Measurements from ENCODE around the gene PRDM2. TPM values are rescaled to one million over a fixed set of nuclear protein-coding genes. Genes with fewer than 3 reads are reported as not detected.

The PRDM2 gene
- total RNA-seq, 1 experiment from 2014 or later: 36.0 TPM

GRCh38 chr1:13803546-13804239 lies 103.7 kb downstream of the PRDM2 start:
- H3K9ac ChIP-seq (ENCODE audit: low read length): no peak overlapping the region
- H3K4me1 ChIP-seq (ENCODE audit: low read length): no peaks in the 10 kb centered on the region; the same call in 1 of the 2 replicates
- H3K9me2 ChIP-seq (replicated peaks; ENCODE audit: insufficient read depth, low read length): no peaks in the 10 kb centered on the region
- no peak overlapping the region for H3K4me3 ChIP-seq (ENCODE audit: low read length)
- H3K27me3 ChIP-seq (ENCODE audit: low read length): no peaks in the 10 kb centered on the region
- no peaks in the 10 kb centered on the region for H3K36me3 ChIP-seq (ENCODE audit: insufficient read depth, low read length)
- peaks cover 51% of the 10 kb centered on the region; the same call in 1 of the 2 replicates for H4K20me1 ChIP-seq (ENCODE audit: insufficient read depth, low read depth, low read length)
- H2AFZ ChIP-seq (ENCODE audit: low read length): no peak overlapping the region
- no peaks in the 10 kb centered on the region for H3K79me2 ChIP-seq (ENCODE audit: low read length)
- no peak for DNase-seq
- no peak overlapping the region for H3K27ac ChIP-seq (ENCODE audit: low read length)
- H3K9me3 ChIP-seq (ENCODE audit: low read length): no peaks in the 10 kb centered on the region
- no peak overlapping the region for H3K4me2 ChIP-seq (ENCODE audit: low read depth, low read length, poor library complexity, severe bottlenecking)

- H3K4me3 ChIP-seq (ENCODE audit: low read length): no peak overlapping the region
- H3K36me3 ChIP-seq (ENCODE audit: insufficient read depth, low read length): no peaks in the 10 kb centered on the region
- peaks cover 47% of the 10 kb centered on the region; the same call in 1 of the 2 replicates for H4K20me1 ChIP-seq (ENCODE audit: insufficient read depth, low read depth, low read length)
- no peak overlapping the region for H3K27ac ChIP-seq (ENCODE audit: low read length)
- H3K4me2 ChIP-seq (ENCODE audit: low read depth, low read length, poor library complexity, severe bottlenecking): no peak overlapping the region
- no peak overlapping the region for H3K9ac ChIP-seq (ENCODE audit: low read length)
- no peaks in the 10 kb centered on the region for H3K9me2 ChIP-seq (replicated peaks; ENCODE audit: insufficient read depth, low read length)
- no peaks in the 10 kb centered on the region for H3K27me3 ChIP-seq (ENCODE audit: low read length)
- no peaks in the 10 kb centered on the region for H3K9me3 ChIP-seq (ENCODE audit: low read length)
- DNase-seq: no peak
- H3K79me2 ChIP-seq (ENCODE audit: low read length): no peaks in the 10 kb centered on the region
- H2AFZ ChIP-seq (ENCODE audit: low read length): no peak overlapping the region
- H3K4me1 ChIP-seq (ENCODE audit: low read length): no peaks in the 10 kb centered on the region; the same call in 1 of the 2 replicates
These were observed 104.2 kb downstream of the PRDM2 start for GRCh38 chr1:13804240-13804633.

- Histone ChIP-seq H3K9me2 (replicated peaks; ENCODE audit: insufficient read depth, low read length) (no peaks in the 10 kb centered on the region), H2AFZ (ENCODE audit: low read length) (no peak overlapping the region), H3K36me3 (ENCODE audit: insufficient read depth, low read length) (no peaks in the 10 kb centered on the region), H3K9me3 (ENCODE audit: low read length) (no peaks in the 10 kb centered on the region), H3K4me1 (ENCODE audit: low read length) (no peaks in the 10 kb centered on the region; the same call in 1 of the 2 replicates), H3K4me2 (ENCODE audit: low read depth, low read length, poor library complexity, severe bottlenecking) (no peak overlapping the region), H3K27me3 (ENCODE audit: low read length) (no peaks in the 10 kb centered on the region), H4K20me1 (ENCODE audit: insufficient read depth, low read depth, low read length) (peaks cover 44% of the 10 kb centered on the region; the same call in 1 of the 2 replicates), H3K9ac (ENCODE audit: low read length) (no peak overlapping the region), H3K4me3 (ENCODE audit: low read length) (no peak overlapping the region), H3K27ac (ENCODE audit: low read length) (no peak overlapping the region), H3K79me2 (ENCODE audit: low read length) (no peaks in the 10 kb centered on the region)
- DNase-seq: no peak
These were observed 105.4 kb downstream of the PRDM2 start for GRCh38 chr1:13805431-13805830.

- Histone ChIP-seq H3K27me3 (ENCODE audit: low read length) (no peaks in the 10 kb centered on the region), H2AFZ (ENCODE audit: low read length) (no peak overlapping the region), H3K9me3 (ENCODE audit: low read length) (no peaks in the 10 kb centered on the region), H4K20me1 (ENCODE audit: insufficient read depth, low read depth, low read length) (peaks cover 44% of the 10 kb centered on the region; the same call in 1 of the 2 replicates), H3K36me3 (ENCODE audit: insufficient read depth, low read length) (no peaks in the 10 kb centered on the region), H3K9ac (ENCODE audit: low read length) (no peak overlapping the region), H3K9me2 (replicated peaks; ENCODE audit: insufficient read depth, low read length) (no peaks in the 10 kb centered on the region), H3K4me3 (ENCODE audit: low read length) (no peak overlapping the region), H3K27ac (ENCODE audit: low read length) (no peak overlapping the region), H3K79me2 (ENCODE audit: low read length) (no peaks in the 10 kb centered on the region), H3K4me1 (ENCODE audit: low read length) (no peaks in the 10 kb centered on the region; the same call in 1 of the 2 replicates), H3K4me2 (ENCODE audit: low read depth, low read length, poor library complexity, severe bottlenecking) (no peak overlapping the region)
- DNase-seq: no peak
These were observed 106.1 kb downstream of the PRDM2 start for GRCh38 chr1:13806108-13806507.

GRCh38 chr1:13807209-13807608 lies 107.2 kb downstream of the PRDM2 start:
- no peaks in the 10 kb centered on the region for H3K9me2 ChIP-seq (replicated peaks; ENCODE audit: insufficient read depth, low read length)
- no peak overlapping the region for H3K27ac ChIP-seq (ENCODE audit: low read length)
- peaks cover 39% of the 10 kb centered on the region; the same call in 1 of the 2 replicates for H4K20me1 ChIP-seq (ENCODE audit: insufficient read depth, low read depth, low read length)
- H3K79me2 ChIP-seq (ENCODE audit: low read length): no peaks in the 10 kb centered on the region
- H3K4me3 ChIP-seq (ENCODE audit: low read length): no peak overlapping the region
- DNase-seq: peak; percentile 77
- H2AFZ ChIP-seq (ENCODE audit: low read length): no peak overlapping the region
- H3K27me3 ChIP-seq (ENCODE audit: low read length): no peaks in the 10 kb centered on the region
- no peaks in the 10 kb centered on the region for H3K36me3 ChIP-seq (ENCODE audit: insufficient read depth, low read length)
- H3K9ac ChIP-seq (ENCODE audit: low read length): no peak overlapping the region
- H3K9me3 ChIP-seq (ENCODE audit: low read length): no peaks in the 10 kb centered on the region
- no peak overlapping the region for H3K4me2 ChIP-seq (ENCODE audit: low read depth, low read length, poor library complexity, severe bottlenecking)
- no peaks in the 10 kb centered on the region; the same call in 1 of the 2 replicates for H3K4me1 ChIP-seq (ENCODE audit: low read length)

GRCh38 chr1:13808729-13809131 lies 108.7 kb downstream of the PRDM2 start:
- DNase-seq: no peak
- Histone ChIP-seq H3K4me3 (ENCODE audit: low read length) (no peak overlapping the region), H3K9me3 (ENCODE audit: low read length) (no peaks in the 10 kb centered on the region), H3K27ac (ENCODE audit: low read length) (no peak overlapping the region), H3K79me2 (ENCODE audit: low read length) (no peaks in the 10 kb centered on the region), H3K9me2 (replicated peaks; ENCODE audit: insufficient read depth, low read length) (no peaks in the 10 kb centered on the region), H2AFZ (ENCODE audit: low read length) (no peak overlapping the region), H3K9ac (ENCODE audit: low read length) (no peak overlapping the region), H3K4me2 (ENCODE audit: low read depth, low read length, poor library complexity, severe bottlenecking) (no peak overlapping the region), H3K36me3 (ENCODE audit: insufficient read depth, low read length) (no peaks in the 10 kb centered on the region), H3K27me3 (ENCODE audit: low read length) (no peaks in the 10 kb centered on the region), H4K20me1 (ENCODE audit: insufficient read depth, low read depth, low read length) (peaks cover 29% of the 10 kb centered on the region; the same call in 1 of the 2 replicates), H3K4me1 (ENCODE audit: low read length) (no peaks in the 10 kb centered on the region; the same call in 1 of the 2 replicates)

GRCh38 chr1:13809461-13810159 lies 109.6 kb downstream of the PRDM2 start:
- no peak for DNase-seq
- no peak overlapping the region for H3K27ac ChIP-seq (ENCODE audit: low read length)
- no peaks in the 10 kb centered on the region for H3K27me3 ChIP-seq (ENCODE audit: low read length)
- H3K4me1 ChIP-seq (ENCODE audit: low read length): no peaks in the 10 kb centered on the region; the same call in 1 of the 2 replicates
- no peaks in the 10 kb centered on the region for H3K79me2 ChIP-seq (ENCODE audit: low read length)
- H3K9ac ChIP-seq (ENCODE audit: low read length): no peak overlapping the region
- no peak overlapping the region for H2AFZ ChIP-seq (ENCODE audit: low read length)
- no peaks in the 10 kb centered on the region for H3K9me2 ChIP-seq (replicated peaks; ENCODE audit: insufficient read depth, low read length)
- no peaks in the 10 kb centered on the region for H3K36me3 ChIP-seq (ENCODE audit: insufficient read depth, low read length)
- H3K9me3 ChIP-seq (ENCODE audit: low read length): no peaks in the 10 kb centered on the region
- H4K20me1 ChIP-seq (ENCODE audit: insufficient read depth, low read depth, low read length): peaks cover 23% of the 10 kb centered on the region; the same call in 1 of the 2 replicates
- no peak overlapping the region for H3K4me3 ChIP-seq (ENCODE audit: low read length)
- no peak overlapping the region for H3K4me2 ChIP-seq (ENCODE audit: low read depth, low read length, poor library complexity, severe bottlenecking)

Measured in Karpas-422 (cell line).